Measurements from ENCODE around the gene PTPN4.

- no peak for TF ChIP-seq POLR2A (IDR thresholded peaks at IDR 0.05)
- TF ChIP-seq, protein P1, sequence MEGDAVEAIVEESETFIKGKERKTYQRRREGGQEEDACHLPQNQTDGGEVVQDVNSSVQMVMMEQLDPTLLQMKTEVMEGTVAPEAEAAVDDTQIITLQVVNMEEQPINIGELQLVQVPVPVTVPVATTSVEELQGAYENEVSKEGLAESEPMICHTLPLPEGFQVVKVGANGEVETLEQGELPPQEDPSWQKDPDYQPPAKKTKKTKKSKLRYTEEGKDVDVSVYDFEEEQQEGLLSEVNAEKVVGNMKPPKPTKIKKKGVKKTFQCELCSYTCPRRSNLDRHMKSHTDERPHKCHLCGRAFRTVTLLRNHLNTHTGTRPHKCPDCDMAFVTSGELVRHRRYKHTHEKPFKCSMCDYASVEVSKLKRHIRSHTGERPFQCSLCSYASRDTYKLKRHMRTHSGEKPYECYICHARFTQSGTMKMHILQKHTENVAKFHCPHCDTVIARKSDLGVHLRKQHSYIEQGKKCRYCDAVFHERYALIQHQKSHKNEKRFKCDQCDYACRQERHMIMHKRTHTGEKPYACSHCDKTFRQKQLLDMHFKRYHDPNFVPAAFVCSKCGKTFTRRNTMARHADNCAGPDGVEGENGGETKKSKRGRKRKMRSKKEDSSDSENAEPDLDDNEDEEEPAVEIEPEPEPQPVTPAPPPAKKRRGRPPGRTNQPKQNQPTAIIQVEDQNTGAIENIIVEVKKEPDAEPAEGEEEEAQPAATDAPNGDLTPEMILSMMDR (IDR thresholded peaks at IDR 0.05): no peak
- TF ChIP-seq EP300 (IDR thresholded peaks at IDR 0.05): no peak
Measured at GRCh38 chr2:119950966-119951365, 191.2 kb downstream of the PTPN4 start.

All from ovary (tissue), 3 donors.